Measurements from ENCODE around the gene EXOC3L4. TPM values are rescaled to one million over a fixed set of nuclear protein-coding genes. Genes with fewer than 3 reads are reported as not detected.

EXOC3L4 gene
- total RNA-seq, 4 donors from 2014 or later, result under 0.01 to 5.6 (median 0.41) TPM; not detected in 1

GRCh38 chr14:103155826-103156394 is 61.4 kb downstream of the EXOC3L4 start:
- Histone ChIP-seq H3K27ac (no peak overlapping the region), H3K27me3 (no peaks in the 10 kb centered on the region), H3K4me3 (no peak overlapping the region), H3K4me1 (no peaks in the 10 kb centered on the region), H3K9me3 (no peaks in the 10 kb centered on the region), H3K36me3 (no peaks in the 10 kb centered on the region)
- DNase-seq, result no peak
- intact Hi-C loops (cut with DNase I; ENCODE audit: low total_unique reads), result no loop called here
- TF ChIP-seq POLR2A (IDR thresholded peaks at IDR 0.05), result no peak
- no peak for TF ChIP-seq CTCF (IDR thresholded peaks at IDR 0.05)

- DNase-seq, result no peak
- TF ChIP-seq POLR2A (IDR thresholded peaks at IDR 0.05) (no peak), CTCF (IDR thresholded peaks at IDR 0.05) (no peak)
- intact Hi-C loops (cut with DNase I; ENCODE audit: low total_unique reads), result no loop called here
- Histone ChIP-seq H3K4me1 (no peaks in the 10 kb centered on the region), H3K27ac (no peak overlapping the region), H3K9me3 (no peaks in the 10 kb centered on the region), H3K4me3 (no peak overlapping the region), H3K27me3 (no peaks in the 10 kb centered on the region), H3K36me3 (no peaks in the 10 kb centered on the region)
These were observed 62.3 kb downstream of the EXOC3L4 start for GRCh38 chr14:103156651-103157378.

GRCh38 chr14:103157969-103158368 is 63.4 kb downstream of the EXOC3L4 start:
- no peak overlapping the region for H3K4me3 ChIP-seq

GRCh38 chr14:103158688-103159087 is 64.2 kb downstream of the EXOC3L4 start:
- Histone ChIP-seq H3K36me3 (no peaks in the 10 kb centered on the region), H3K27me3 (no peaks in the 10 kb centered on the region), H3K27ac (no peak overlapping the region), H3K4me3 (no peak overlapping the region), H3K4me1 (no peaks in the 10 kb centered on the region), H3K9me3 (no peaks in the 10 kb centered on the region)
- intact Hi-C loops (cut with DNase I; ENCODE audit: low total_unique reads), result no loop called here
- TF ChIP-seq POLR2A (IDR thresholded peaks at IDR 0.05), result no peak
- DNase-seq, result no peak

More at GRCh38 chr14:103157969-103158368, 63.4 kb downstream of the EXOC3L4 start:
- TF ChIP-seq CTCF (IDR thresholded peaks at IDR 0.05) (no peak), POLR2A (IDR thresholded peaks at IDR 0.05) (no peak)
- Histone ChIP-seq H3K9me3 (no peaks in the 10 kb centered on the region), H3K27me3 (no peaks in the 10 kb centered on the region), H3K4me1 (no peaks in the 10 kb centered on the region), H3K36me3 (no peaks in the 10 kb centered on the region), H3K27ac (no peak overlapping the region)
- intact Hi-C loops (cut with DNase I; ENCODE audit: low total_unique reads), result no loop called here
- DNase-seq, result no peak

Other genes with a start within 250 kb of the EXOC3L4 start
- gene AMN, start 172.1 kb upstream of the EXOC3L4 start, total RNA-seq, result 1 to 10 TPM in 1 of 4 donors, under 1 TPM in 1, not detected in 2; 0.69 to 2.9 TPM
- gene CDC42BPB, start 37.2 kb upstream of the EXOC3L4 start, total RNA-seq, result 100 to 1,000 TPM in 2 of 4 donors, 10 to 100 TPM in 2; 80.6 to 157 (median 118) TPM
- gene LBHD2, start 10.5 kb upstream of the EXOC3L4 start, total RNA-seq, result not detected
- gene TNFAIP2, start 28.7 kb downstream of the EXOC3L4 start, total RNA-seq, result 10 to 100 TPM; 29.4 to 81.4 (median 60.6) TPM
- gene EIF5, start 239.5 kb downstream of the EXOC3L4 start, total RNA-seq, result 100 to 1,000 TPM in 2 of 4 donors, 10 to 100 TPM in 2; 66.5 to 159 (median 113) TPM

All from uterus (tissue), 4 donors.